Pancreas (tissue), 10 donors: Measurements from ENCODE around the gene STH. TPM values are rescaled to one million over a fixed set of nuclear protein-coding genes. Genes with fewer than 3 reads are reported as not detected.
A peak's percentile ranks its signal among the peaks of the same experiment; 100 is the strongest.

Source experiments
- ATAC-seq, 4 donors: fragments of 200-7000 bp; cut with Tn5 transposase; one replicate each; pipeline versions ENCODE4 v1.8.0 to v1.9.1; 2020; ENCODE audit warnings: mild to moderate bottlenecking in 4 of 4, moderate library complexity in 4 of 4
- DNase-seq, 6 donors: peaks; one replicate each; pipeline ENCODE4 v3.0.0-alpha.2; 2020
- FAIRE-seq: peaks from 2 replicates; lab custom pipeline; 2012; peaks lifted over from hg19 to GRCh38; lab: Jason Lieb, UNC
- H3K27ac ChIP-seq, 4 donors: fragments of 200-600 bp; sonication (generic); 1 replicate in 3 of 4; 2 replicates in 1 of 4; pipeline versions ENCODE4 v1.5.0 to v1.8.0; 2020
- H3K27me3 ChIP-seq, 4 donors: fragments of 200-600 bp; one replicate each; pipeline ENCODE4 v1.8.0; 2021
- H3K36me3 ChIP-seq, 3 donors: fragments of 200-600 bp; sonication (generic) in 1 of 3; one replicate each; pipeline versions ENCODE4 v1.5.0 to v1.8.0; 2020 to 2021
- H3K4me1 ChIP-seq, 3 donors: fragments of 200-600 bp; one replicate each; pipeline ENCODE4 v1.8.0; 2021
- H3K4me3 ChIP-seq, 4 donors: fragments of 200-600 bp; sonication (generic) in 2 of 4; one replicate each; pipeline versions ENCODE4 v1.5.0 to v1.8.0; 2020 to 2021
- H3K9me3 ChIP-seq, 4 donors: fragments of 200-600 bp; one replicate each; pipeline ENCODE4 v1.8.0; 2021
- CTCF ChIP-seq, 4 donors: fragments of 200-600 bp; sonication (generic) in 3 of 4; IDR thresholded peaks; one replicate each; pipeline versions ENCODE4 v1.5.0 to v1.8.0; 2021; ENCODE audit warnings: antibody characterized with exemption in 4 of 4
- WGBS, 2 donors: extraction: QIAGEN DNeasy Blood & Tissue Kit; methylation state at CpG; one replicate each; pipeline ENCODE4 v1.1.7; 2013; 5-methylcytosine and 5-hydroxymethylcytosine counted together
- intact Hi-C, 3 donors: fragments of 100-400 bp; cut with DNase I; formaldehyde crosslinking; loops; one replicate each; pipeline versions ENCODE4 v1.11.1 to v1.14.2; 2022
- polyA plus RNA-seq, 2 donors: library from polyadenylated mRNA; stranded (reverse); fragments of 200-250 nt; gene quantifications; one replicate each; pipeline ENCODE4 v1.2.3, GENCODE V29; 2013
- total RNA-seq, 6 donors: library from RNA; stranded (reverse); fragmentation: NEBNext Ultra II Directional in 4 of 6; extraction: Animal tissue kit (Norgen Biotek cat#: 25700) in 4 of 6; gene quantifications; one replicate each; pipeline versions ENCODE4 v1.2.1 to v1.2.4, GENCODE V29; 2021 to 2023
- donor health status: healthy with polysubstance abuse.
- donor health status: DM: no; HTN: no; CAD: no; lungs with moderate emphysema.
- donor health status: DM: no; HTN: no; CAD: no.
- donor health status: control.
- donor health status: control.
- donor health status: Bipolar disorder and iron deficiency.
- donor health status: DM: yes; HTN: yes; CAD: no.
- donor health status: DM: no; HTN: no; CAD: no.
- donor health status: DM: no; HTN: no; CAD: no.
- donor health status: DM: yes; HTN: yes; CAD: no.

The STH gene
- total and polyA plus RNA-seq, 8 donors = not detected

GRCh38 chr17:45994987-45995386 is 4.1 kb upstream of the STH start:
- no peaks in the 10 kb centered on the region for H3K9me3 ChIP-seq
- ATAC-seq = no peak
- WGBS, 2 donors = 92 to 95% methylated on average over 8 of the region's 8 CpGs
- intact Hi-C loops = no loop called here
- no peak overlapping the region for H3K4me3 ChIP-seq
- no peak for FAIRE-seq
- H3K27ac ChIP-seq = no peak overlapping the region
- no peaks in the 10 kb centered on the region for H3K36me3 ChIP-seq
- no peaks in the 10 kb centered on the region for H3K4me1 ChIP-seq
- DNase-seq = peak in 1 of 6 donors; percentile 22
- no peaks in the 10 kb centered on the region for H3K27me3 ChIP-seq
- no peak for TF ChIP-seq CTCF (IDR thresholded peaks at IDR 0.05)

GRCh38 chr17:45995627-45996270 is 3.3 kb upstream of the STH start:
- DNase-seq = peak in 1 of 6 donors; percentile 33
- 83 to 85% methylated on average over 14 of the region's 14 CpGs for WGBS, 2 donors
- no peak for TF ChIP-seq CTCF (IDR thresholded peaks at IDR 0.05)
- Histone ChIP-seq H3K4me1 (no peaks in the 10 kb centered on the region), H3K27ac (no peak overlapping the region), H3K36me3 (no peaks in the 10 kb centered on the region), H3K4me3 (no peak overlapping the region), H3K9me3 (no peaks in the 10 kb centered on the region), H3K27me3 (no peaks in the 10 kb centered on the region)
- no peak for ATAC-seq
- no peak for FAIRE-seq
- intact Hi-C loops = no loop called here

- no peak overlapping the region for H3K27ac ChIP-seq
- no peak for TF ChIP-seq CTCF (IDR thresholded peaks at IDR 0.05)
- no peaks in the 10 kb centered on the region for H3K27me3 ChIP-seq
- H3K4me3 ChIP-seq = no peak overlapping the region
- FAIRE-seq (no peak), ATAC-seq (no peak), DNase-seq (peak in 1 of 6 donors; percentile 61)
- H3K36me3 ChIP-seq = no peaks in the 10 kb centered on the region
- no peaks in the 10 kb centered on the region for H3K9me3 ChIP-seq
- intact Hi-C loops = no loop called here
- H3K4me1 ChIP-seq = no peaks in the 10 kb centered on the region
- WGBS, 2 donors = 83 to 88% methylated on average over 31 of the region's 31 CpGs
These were observed 2.6 kb upstream of the STH start for GRCh38 chr17:45996282-45996937.

- FAIRE-seq = no peak
- 87 to 88% methylated on average over 13 of the region's 13 CpGs for WGBS, 2 donors
- Histone ChIP-seq H3K4me3 (no peak overlapping the region), H3K4me1 (no peaks in the 10 kb centered on the region), H3K27me3 (no peaks in the 10 kb centered on the region), H3K36me3 (no peaks in the 10 kb centered on the region), H3K9me3 (no peaks in the 10 kb centered on the region), H3K27ac (no peak overlapping the region)
- DNase-seq = peak in 1 of 6 donors; percentile 20
- ATAC-seq = no peak
- TF ChIP-seq CTCF (IDR thresholded peaks at IDR 0.05) = no peak
- intact Hi-C loops = no loop called here
These were observed 1.9 kb upstream of the STH start for GRCh38 chr17:45997166-45997565.

GRCh38 chr17:45997624-45998023 is 1.4 kb upstream of the STH start:
- H3K9me3 ChIP-seq = no peaks in the 10 kb centered on the region
- TF ChIP-seq CTCF (IDR thresholded peaks at IDR 0.05) = no peak
- no peaks in the 10 kb centered on the region for H3K36me3 ChIP-seq
- H3K4me3 ChIP-seq = no peak overlapping the region
- no peaks in the 10 kb centered on the region for H3K4me1 ChIP-seq
- no peaks in the 10 kb centered on the region for H3K27me3 ChIP-seq
- intact Hi-C loops = no loop called here
- FAIRE-seq (no peak), ATAC-seq (no peak), DNase-seq (no peak)
- WGBS, 2 donors = 90 to 91% methylated on average over 9 of the region's 9 CpGs
- no peak overlapping the region for H3K27ac ChIP-seq
